HL-60 (cell line): ENCODE data around the gene LMF1.

Experiments used
- DNase-seq, 2 experiments: peaks; one replicate each; pipeline ENCODE4 v3.0.0-alpha.2; 2010 to 2020; ENCODE audit warnings: low read depth in 1 of 2, low spot score in 1 of 2
- H3K27ac ChIP-seq: fragments of 250-450 bp; sonication (Bioruptor Pico); replicated peaks from 2 replicates; pipeline ENCODE4 v1.5.1; 2020; ENCODE audit warnings: mild to moderate bottlenecking, moderate library complexity
- H3K27me3 ChIP-seq: fragments of 250-450 bp; sonication (Bioruptor Pico); 2 replicates; pipeline ENCODE4 v1.5.1; 2021; ENCODE audit warnings: mild to moderate bottlenecking, moderate library complexity; ENCODE audit not compliant: insufficient read depth, poor library complexity, severe bottlenecking
- H3K4me3 ChIP-seq: replicated peaks from 2 replicates; pipeline ENCODE4 v1.5.1; 2011; ENCODE audit warnings: mild to moderate bottlenecking, control low read depth, low read length; ENCODE audit not compliant: insufficient read depth
- GABPA ChIP-seq: IDR thresholded peaks from 2 replicates; pipeline ENCODE4 v1.6.1; 2012; ENCODE audit warnings: low read depth
- POLR2AphosphoS5 ChIP-seq: IDR thresholded peaks from 2 replicates; pipeline ENCODE4 v1.6.1; 2012; ENCODE audit warnings: low read depth
- SPI1 ChIP-seq: IDR thresholded peaks from 2 replicates; pipeline ENCODE4 v1.6.1; 2012; ENCODE audit warnings: low read depth, mild to moderate bottlenecking, borderline replicate concordance
- TF ChIP-seq, protein P1 (sequence below): IDR thresholded peaks from 2 replicates; pipeline ENCODE4 v1.6.1; 2012; ENCODE audit warnings: low read depth; ENCODE audit not compliant: insufficient replicate concordance
- TF ChIP-seq, protein P2 (sequence below): IDR thresholded peaks from one replicate; pipeline ENCODE4 v1.5.1; 2011; ENCODE audit warnings: low read length, control low read depth, inconsistent platforms; ENCODE audit not compliant: insufficient read depth

The LMF1 gene

DNA sequence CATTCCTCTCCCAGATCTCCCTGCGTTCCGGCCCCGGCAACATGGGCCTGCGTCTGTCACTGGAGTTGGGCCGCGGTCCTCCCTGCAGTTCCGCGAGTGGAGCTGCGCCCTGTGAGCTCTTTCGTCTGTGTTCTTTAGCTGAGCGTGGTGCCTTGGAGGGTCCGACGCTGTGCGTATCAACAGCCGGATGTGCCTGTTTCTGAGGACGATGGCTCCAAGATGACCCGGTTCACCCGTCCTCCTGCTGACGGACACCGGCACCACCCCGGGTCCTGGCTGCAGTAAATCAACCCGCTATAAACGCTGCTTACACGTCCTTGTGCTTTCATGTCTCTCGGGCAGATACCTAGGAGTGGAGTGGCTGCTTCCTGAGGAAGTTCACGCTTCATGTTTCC, 125.4 kb downstream of the LMF1 start:
- H3K27ac ChIP-seq = no peak overlapping the region
- no peaks in the 10 kb centered on the region for H3K27me3 ChIP-seq
- DNase-seq = no peak
- TF ChIP-seq POLR2AphosphoS5 = no peak
- no peak for TF ChIP-seq SPI1
- TF ChIP-seq, protein P1, sequence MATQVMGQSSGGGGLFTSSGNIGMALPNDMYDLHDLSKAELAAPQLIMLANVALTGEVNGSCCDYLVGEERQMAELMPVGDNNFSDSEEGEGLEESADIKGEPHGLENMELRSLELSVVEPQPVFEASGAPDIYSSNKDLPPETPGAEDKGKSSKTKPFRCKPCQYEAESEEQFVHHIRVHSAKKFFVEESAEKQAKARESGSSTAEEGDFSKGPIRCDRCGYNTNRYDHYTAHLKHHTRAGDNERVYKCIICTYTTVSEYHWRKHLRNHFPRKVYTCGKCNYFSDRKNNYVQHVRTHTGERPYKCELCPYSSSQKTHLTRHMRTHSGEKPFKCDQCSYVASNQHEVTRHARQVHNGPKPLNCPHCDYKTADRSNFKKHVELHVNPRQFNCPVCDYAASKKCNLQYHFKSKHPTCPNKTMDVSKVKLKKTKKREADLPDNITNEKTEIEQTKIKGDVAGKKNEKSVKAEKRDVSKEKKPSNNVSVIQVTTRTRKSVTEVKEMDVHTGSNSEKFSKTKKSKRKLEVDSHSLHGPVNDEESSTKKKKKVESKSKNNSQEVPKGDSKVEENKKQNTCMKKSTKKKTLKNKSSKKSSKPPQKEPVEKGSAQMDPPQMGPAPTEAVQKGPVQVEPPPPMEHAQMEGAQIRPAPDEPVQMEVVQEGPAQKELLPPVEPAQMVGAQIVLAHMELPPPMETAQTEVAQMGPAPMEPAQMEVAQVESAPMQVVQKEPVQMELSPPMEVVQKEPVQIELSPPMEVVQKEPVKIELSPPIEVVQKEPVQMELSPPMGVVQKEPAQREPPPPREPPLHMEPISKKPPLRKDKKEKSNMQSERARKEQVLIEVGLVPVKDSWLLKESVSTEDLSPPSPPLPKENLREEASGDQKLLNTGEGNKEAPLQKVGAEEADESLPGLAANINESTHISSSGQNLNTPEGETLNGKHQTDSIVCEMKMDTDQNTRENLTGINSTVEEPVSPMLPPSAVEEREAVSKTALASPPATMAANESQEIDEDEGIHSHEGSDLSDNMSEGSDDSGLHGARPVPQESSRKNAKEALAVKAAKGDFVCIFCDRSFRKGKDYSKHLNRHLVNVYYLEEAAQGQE = no peak
- TF ChIP-seq, protein P2, sequence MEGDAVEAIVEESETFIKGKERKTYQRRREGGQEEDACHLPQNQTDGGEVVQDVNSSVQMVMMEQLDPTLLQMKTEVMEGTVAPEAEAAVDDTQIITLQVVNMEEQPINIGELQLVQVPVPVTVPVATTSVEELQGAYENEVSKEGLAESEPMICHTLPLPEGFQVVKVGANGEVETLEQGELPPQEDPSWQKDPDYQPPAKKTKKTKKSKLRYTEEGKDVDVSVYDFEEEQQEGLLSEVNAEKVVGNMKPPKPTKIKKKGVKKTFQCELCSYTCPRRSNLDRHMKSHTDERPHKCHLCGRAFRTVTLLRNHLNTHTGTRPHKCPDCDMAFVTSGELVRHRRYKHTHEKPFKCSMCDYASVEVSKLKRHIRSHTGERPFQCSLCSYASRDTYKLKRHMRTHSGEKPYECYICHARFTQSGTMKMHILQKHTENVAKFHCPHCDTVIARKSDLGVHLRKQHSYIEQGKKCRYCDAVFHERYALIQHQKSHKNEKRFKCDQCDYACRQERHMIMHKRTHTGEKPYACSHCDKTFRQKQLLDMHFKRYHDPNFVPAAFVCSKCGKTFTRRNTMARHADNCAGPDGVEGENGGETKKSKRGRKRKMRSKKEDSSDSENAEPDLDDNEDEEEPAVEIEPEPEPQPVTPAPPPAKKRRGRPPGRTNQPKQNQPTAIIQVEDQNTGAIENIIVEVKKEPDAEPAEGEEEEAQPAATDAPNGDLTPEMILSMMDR = no peak
- TF ChIP-seq GABPA = no peak
- H3K4me3 ChIP-seq = no peak overlapping the region

DNA sequence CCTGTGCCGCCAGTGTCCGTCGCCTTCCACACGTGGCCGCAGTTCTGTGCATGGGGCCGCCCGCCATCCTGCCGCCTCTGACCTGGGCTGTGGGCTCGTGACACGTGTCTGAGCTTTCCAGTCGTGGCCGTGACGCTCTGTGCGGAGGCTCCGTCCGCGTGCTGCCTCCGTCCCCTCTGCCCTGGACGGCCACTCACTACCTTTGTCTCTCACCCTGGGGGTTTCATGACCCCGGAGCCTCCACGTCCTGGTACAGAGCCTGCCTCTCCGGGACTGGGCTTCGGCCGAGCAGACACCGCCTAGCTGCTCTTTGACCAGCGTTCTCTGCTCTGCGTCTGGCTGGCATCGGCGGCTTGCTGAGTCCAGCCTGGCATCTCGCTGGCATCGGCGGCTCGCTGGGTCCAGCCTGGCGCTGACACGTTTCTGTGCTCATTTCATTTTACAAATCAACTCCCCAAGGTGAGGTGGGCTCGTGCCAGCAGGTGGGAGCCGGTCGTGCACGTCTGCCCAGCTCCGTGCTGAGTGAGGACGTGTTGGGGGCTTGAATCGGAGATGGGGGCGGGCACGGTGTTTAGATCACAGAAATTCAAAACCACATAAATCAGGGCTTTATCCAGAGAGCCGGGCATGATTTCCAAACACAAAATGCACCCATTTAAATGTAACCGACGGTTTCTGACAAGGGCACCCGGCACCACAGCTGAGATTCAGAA, 126.0 kb downstream of the LMF1 start:
- no peak overlapping the region for H3K4me3 ChIP-seq
- H3K27ac ChIP-seq = no peak overlapping the region
- TF ChIP-seq, protein P2 = no peak
- TF ChIP-seq POLR2AphosphoS5 (no peak), GABPA (no peak), SPI1 (no peak)
- TF ChIP-seq, protein P1 = no peak
- DNase-seq = no peak
- H3K27me3 ChIP-seq = no peaks in the 10 kb centered on the region

DNA sequence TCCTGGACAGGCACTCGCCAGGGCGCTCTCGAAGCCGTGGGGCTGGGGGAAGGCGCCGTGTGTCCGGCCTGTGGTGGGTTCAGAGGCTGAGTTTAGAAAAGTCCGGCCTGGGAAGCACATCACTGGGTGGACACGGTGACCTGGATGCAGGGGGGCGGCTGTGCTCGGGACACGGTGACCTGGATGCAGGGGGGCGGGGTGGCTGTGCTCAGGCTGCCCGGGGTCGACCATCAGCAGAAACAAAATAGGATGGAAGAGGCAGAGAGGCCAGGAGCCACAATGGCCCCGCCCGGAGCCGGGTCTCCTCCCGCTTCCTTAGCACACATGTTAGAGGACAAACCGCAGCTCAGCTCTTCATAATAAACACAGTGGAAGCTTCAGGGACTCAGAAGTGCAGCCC, 127.0 kb downstream of the LMF1 start:
- no peak overlapping the region for H3K27ac ChIP-seq
- H3K27me3 ChIP-seq = no peaks in the 10 kb centered on the region
- H3K4me3 ChIP-seq = no peak overlapping the region
- no peak for DNase-seq
- no peak for TF ChIP-seq GABPA
- no peak for TF ChIP-seq POLR2AphosphoS5
- TF ChIP-seq, protein P2 = no peak
- TF ChIP-seq, protein P1 = no peak
- TF ChIP-seq SPI1 = no peak
